H1 (cell line): ENCODE results near the gene TAB3. TPM values are rescaled to one million over a fixed set of nuclear protein-coding genes. Genes with fewer than 3 reads are reported as not detected.

Experiments used
- CTCF ChIA-PET: fragments of 300-600 bp; sonication (Branson Sonifier 250); formaldehyde crosslinking; loops from one replicate; lab custom pipeline; 2021; ENCODE audit not compliant: partially characterized antibody; lab: Charles Lee
- POLR2A ChIA-PET: fragments of 300-600 bp; sonication (Branson Sonifier 250); formaldehyde crosslinking; loops from one replicate; lab custom pipeline; 2021; ENCODE audit warnings: inconsistent platforms; ENCODE audit not compliant: partially characterized antibody; lab: Charles Lee
- DNase-seq, 2 experiments: peaks; one replicate each; pipeline versions ENCODE4 v3.0.0 to v3.0.0-alpha.2; 2010 to 2022; ENCODE audit warnings: low spot score in 2 of 2, low read depth in 1 of 2, mixed read lengths in 1 of 2
- FAIRE-seq: peaks from 2 replicates; lab custom pipeline; 2011; peaks lifted over from hg19 to GRCh38; lab: Jason Lieb, UNC
- H2AFZ ChIP-seq: 2 replicates; pipeline ENCODE4 v1.8.1; 2012; ENCODE audit warnings: low read length, inconsistent platforms
- H2AK5ac ChIP-seq: 2 replicates; pipeline ENCODE4 v1.6.1; 2013; ENCODE audit warnings: low read depth, low read length
- H2BK120ac ChIP-seq: replicated peaks from 2 replicates; pipeline ENCODE3; 2013; ENCODE audit warnings: low read depth, low read length, inconsistent platforms
- H2BK12ac ChIP-seq: 2 replicates; pipeline ENCODE4 v1.6.1; 2013; ENCODE audit warnings: low read depth, low read length
- H2BK15ac ChIP-seq: 2 replicates; pipeline ENCODE4 v1.6.1; 2013; ENCODE audit warnings: low read length
- H2BK20ac ChIP-seq: 2 replicates; pipeline ENCODE4 v1.6.1; 2013; ENCODE audit warnings: low read length
- H2BK5ac ChIP-seq: 2 replicates; pipeline ENCODE4 v1.6.1; 2013; ENCODE audit warnings: low read depth, low read length
- H3K14ac ChIP-seq: 2 replicates; pipeline ENCODE4 v1.6.1; 2013; ENCODE audit warnings: inconsistent platforms; ENCODE audit not compliant: insufficient read length
- H3K18ac ChIP-seq: 2 replicates; pipeline ENCODE4 v1.6.1; 2013; ENCODE audit warnings: low read length; ENCODE audit errors: extremely low read depth
- H3K23ac ChIP-seq: 2 replicates; pipeline ENCODE4 v1.6.1; 2013; ENCODE audit warnings: inconsistent platforms; ENCODE audit not compliant: insufficient read length
- H3K23me2 ChIP-seq: 2 replicates; pipeline ENCODE4 v1.6.1; 2013; ENCODE audit warnings: low read depth, low read length
- H3K27ac ChIP-seq: 2 replicates; pipeline ENCODE4 v1.6.1; 2011; ENCODE audit warnings: low read depth, low read length, inconsistent platforms
- H3K27me3 ChIP-seq, 4 experiments: replicated peaks in 1 of 4; 1 replicate in 1 of 4; 2 replicates in 3 of 4; pipeline versions ENCODE4 v1.6.1 to v1.8.1; 2011 to 2013; ENCODE audit warnings: low read length in 3 of 4, mild to moderate bottlenecking in 3 of 4, inconsistent platforms in 2 of 4, mixed read lengths in 2 of 4, moderate library complexity in 1 of 4; ENCODE audit not compliant: control insufficient read depth in 3 of 4, insufficient read depth in 3 of 4; ENCODE audit errors: extremely low read depth in 1 of 4
- H3K36me3 ChIP-seq, 4 experiments: 2 replicates each; pipeline versions ENCODE4 v1.6.1 to v1.8.1; 2011 to 2013; ENCODE audit warnings: mild to moderate bottlenecking in 4 of 4, low read length in 3 of 4, moderate library complexity in 2 of 4, control low read depth in 1 of 4, inconsistent platforms in 1 of 4; ENCODE audit not compliant: insufficient read depth in 4 of 4, control insufficient read depth in 2 of 4
- H3K4ac ChIP-seq: replicated peaks from 2 replicates; pipeline ENCODE3; 2013; ENCODE audit warnings: low read length, low read depth, mixed read lengths, inconsistent platforms; ENCODE audit not compliant: insufficient read length
- H3K4me1 ChIP-seq, 4 experiments: replicated peaks in 1 of 4; 1 replicate in 1 of 4; 2 replicates in 3 of 4; pipeline versions ENCODE4 v1.6.1 to v1.8.1; 2011 to 2013; ENCODE audit warnings: low read length in 3 of 4, inconsistent platforms in 2 of 4, mixed read lengths in 1 of 4; ENCODE audit not compliant: insufficient read depth in 4 of 4, control insufficient read depth in 3 of 4
- H3K4me2 ChIP-seq, 2 experiments: 2 replicates each; pipeline versions ENCODE4 v1.6.1 to v1.8.1; 2011 to 2013; ENCODE audit warnings: low read depth in 2 of 2, low read length in 2 of 2, control low read depth in 1 of 2, inconsistent platforms in 1 of 2, mild to moderate bottlenecking in 1 of 2; ENCODE audit not compliant: insufficient read depth in 1 of 2
- H3K4me3 ChIP-seq, 4 experiments: fragments of 200-600, 300-600 bp in 1 of 4; sonication (generic), shearing (Covaris generic), sonication (Bioruptor Twin) in 1 of 4; 2 replicates each; pipeline versions ENCODE4 v1.5.1 to v1.8.1; 2011 to 2016; ENCODE audit warnings: low read length in 4 of 4, low read depth in 3 of 4, control low read depth in 2 of 4, inconsistent platforms in 2 of 4, mild to moderate bottlenecking in 2 of 4, mixed read lengths in 1 of 4, moderate library complexity in 1 of 4; ENCODE audit not compliant: insufficient read depth in 2 of 4; ENCODE audit errors: extremely low read depth in 1 of 4
- H3K56ac ChIP-seq: replicated peaks from 2 replicates; pipeline ENCODE3; 2013; ENCODE audit warnings: low read depth, mild to moderate bottlenecking, mixed read lengths, low read length, inconsistent platforms; ENCODE audit not compliant: insufficient read length
- H3K79me1 ChIP-seq: 2 replicates; pipeline ENCODE4 v1.6.1; 2013; ENCODE audit warnings: low read depth, low read length, control low read depth
- H3K79me2 ChIP-seq, 2 experiments: 2 replicates each; pipeline versions ENCODE4 v1.6.1 to v1.8.1; 2012 to 2013; ENCODE audit warnings: low read length in 2 of 2, mild to moderate bottlenecking in 2 of 2, inconsistent platforms in 1 of 2; ENCODE audit not compliant: insufficient read depth in 2 of 2, control insufficient read depth in 1 of 2
- H3K9ac ChIP-seq, 4 experiments: replicated peaks in 1 of 4; 1 replicate in 1 of 4; 2 replicates in 3 of 4; pipeline versions ENCODE4 v1.6.1 to v1.8.1; 2011 to 2013; ENCODE audit warnings: low read depth in 3 of 4, low read length in 3 of 4, control low read depth in 2 of 4, mild to moderate bottlenecking in 2 of 4, moderate library complexity in 2 of 4, inconsistent platforms in 1 of 4; ENCODE audit errors: extremely low read depth in 1 of 4
- H3K9me3 ChIP-seq, 2 experiments: 2 replicates each; pipeline versions ENCODE4 v1.6.1 to v1.8.1; 2012 to 2013; ENCODE audit warnings: mild to moderate bottlenecking in 2 of 2, moderate library complexity in 2 of 2, control low read depth in 1 of 2, inconsistent platforms in 1 of 2, low read depth in 1 of 2, low read length in 1 of 2, mixed read lengths in 1 of 2; ENCODE audit not compliant: insufficient read depth in 2 of 2
- H4K20me1 ChIP-seq, 2 experiments: replicated peaks in 1 of 2; 2 replicates each; pipeline versions ENCODE3 to v1.8.1; 2011 to 2013; ENCODE audit warnings: inconsistent platforms in 2 of 2, low read length in 2 of 2, mild to moderate bottlenecking in 1 of 2; ENCODE audit not compliant: insufficient read depth in 2 of 2, control insufficient read depth in 1 of 2
- H4K5ac ChIP-seq: 2 replicates; pipeline ENCODE4 v1.6.1; 2013; ENCODE audit warnings: low read length, low read depth, mixed read lengths, inconsistent platforms; ENCODE audit not compliant: insufficient read length
- H4K8ac ChIP-seq: 2 replicates; pipeline ENCODE4 v1.8.0; 2013; ENCODE audit warnings: mild to moderate bottlenecking, moderate library complexity, low read length, inconsistent platforms; ENCODE audit not compliant: insufficient read depth; ENCODE audit errors: extremely low read depth
- H4K91ac ChIP-seq: replicated peaks from 2 replicates; pipeline ENCODE3; 2013; ENCODE audit warnings: low read length, mixed read lengths, inconsistent platforms; ENCODE audit not compliant: insufficient read length
- BACH1 ChIP-seq: IDR thresholded peaks from 2 replicates; pipeline ENCODE4 v1.6.1; 2012; ENCODE audit warnings: low read length, improper control_type of control experiment
- CHD1 ChIP-seq: IDR thresholded peaks from 2 replicates; pipeline ENCODE4 v1.6.1; 2012; ENCODE audit warnings: low read depth, low read length, improper control_type of control experiment
- JUND ChIP-seq: IDR thresholded peaks from 2 replicates; pipeline ENCODE4 v1.6.1; 2011; ENCODE audit warnings: mild to moderate bottlenecking, improper control_type of control experiment, low read length
- KDM4A ChIP-seq: IDR thresholded peaks from one replicate; pipeline ENCODE4 v1.7.1; 2012; ENCODE audit warnings: low read depth, mild to moderate bottlenecking, moderate library complexity, low read length, inconsistent platforms; ENCODE audit not compliant: severe bottlenecking
- MAFK ChIP-seq: IDR thresholded peaks from 2 replicates; pipeline ENCODE4 v1.6.1; 2012; ENCODE audit warnings: low read depth, mild to moderate bottlenecking, improper control_type of control experiment, low read length
- NRF1 ChIP-seq: IDR thresholded peaks from 2 replicates; pipeline ENCODE4 v1.6.1; 2011; ENCODE audit warnings: mild to moderate bottlenecking, low read depth, low read length, improper control_type of control experiment
- RAD21 ChIP-seq, 2 experiments: IDR thresholded peaks in 1 of 2; conservative IDR thresholded peaks in 1 of 2; 2 replicates each; pipeline ENCODE4 v1.6.1; 2011; ENCODE audit warnings: low read depth in 2 of 2, low read length in 2 of 2, improper control_type of control experiment in 1 of 2, inconsistent platforms in 1 of 2, mild to moderate bottlenecking in 1 of 2, moderate library complexity in 1 of 2
- RFX5 ChIP-seq: IDR thresholded peaks from 2 replicates; pipeline ENCODE4 v1.6.1; 2011; ENCODE audit warnings: low read depth, low read length, improper control_type of control experiment, borderline replicate concordance
- SAP30 ChIP-seq: fragments of 300-600 bp; sonication (generic); IDR thresholded peaks from 2 replicates; pipeline ENCODE4 v1.7.1; 2012; ENCODE audit warnings: low read length, moderate library complexity, mild to moderate bottlenecking, inconsistent platforms; ENCODE audit not compliant: insufficient read depth, insufficient replicate concordance
- SP1 ChIP-seq: IDR thresholded peaks from 2 replicates; pipeline ENCODE4 v1.6.1; 2011; ENCODE audit warnings: low read depth, low read length
- SUZ12 ChIP-seq: fragments of 200-600 bp; sonication (generic); IDR thresholded peaks from 2 replicates; pipeline ENCODE4 v1.6.1; 2012; ENCODE audit warnings: mild to moderate bottlenecking, inconsistent platforms, low read length, moderate library complexity, mixed read lengths
- WGBS, 2 experiments: shearing (Covaris generic) in 1 of 2; methylation state at CpG; one replicate each; pipeline versions ENCODE4 v1.1.6 to v1.1.7; 2013 to 2015; ENCODE audit warnings: low lambda C conversion rate in 2 of 2, mixed read lengths in 2 of 2, inconsistent platforms in 1 of 2, low coverage in 1 of 2, missing lambda C conversion rate in 1 of 2; ENCODE audit not compliant: insufficient replicate concordance in 2 of 2, insufficient coverage in 1 of 2, insufficient read length in 1 of 2; ENCODE audit errors: extremely low coverage in 1 of 2, missing lambda C conversion rate in 1 of 2; 5-methylcytosine and 5-hydroxymethylcytosine counted together
- polyA plus RNA-seq, 7 experiments: library from polyadenylated mRNA; depleted of rRNA in 3 of 7; stranded (reverse) in 5 of 7; unstranded in 2 of 7; fragments of >200 nt in 5 of 7; fragments of 200-250 nt in 2 of 7; gene quantifications; 1 replicate in 5 of 7; 2 replicates in 1 of 7; 4 replicates in 1 of 7; pipeline versions ENCODE4 v1.2.1 to v1.2.3, GENCODE V29; 2011 to 2013; ENCODE audit warnings: missing spikeins in 2 of 7, mixed read lengths in 2 of 7
- total RNA-seq: library from RNA; stranded (reverse); fragmentation: NEBNext Ultra II Directional; extraction: Animal tissue kit (Norgen Biotek cat#: 25700); gene quantifications from 2 replicates; pipeline ENCODE4 v1.2.1, GENCODE V29; 2021
- TF ChIP-seq, protein P1 (sequence below): IDR thresholded peaks from 2 replicates; pipeline ENCODE4 v1.6.1; 2012; ENCODE audit warnings: inconsistent platforms

TAB3 gene
- total and polyA plus RNA-seq, 2 of the 8 experiments (the other 6 are each of a cell fraction or from before 2014, with no cell fraction given): 12.7 to 12.9 TPM

DNA sequence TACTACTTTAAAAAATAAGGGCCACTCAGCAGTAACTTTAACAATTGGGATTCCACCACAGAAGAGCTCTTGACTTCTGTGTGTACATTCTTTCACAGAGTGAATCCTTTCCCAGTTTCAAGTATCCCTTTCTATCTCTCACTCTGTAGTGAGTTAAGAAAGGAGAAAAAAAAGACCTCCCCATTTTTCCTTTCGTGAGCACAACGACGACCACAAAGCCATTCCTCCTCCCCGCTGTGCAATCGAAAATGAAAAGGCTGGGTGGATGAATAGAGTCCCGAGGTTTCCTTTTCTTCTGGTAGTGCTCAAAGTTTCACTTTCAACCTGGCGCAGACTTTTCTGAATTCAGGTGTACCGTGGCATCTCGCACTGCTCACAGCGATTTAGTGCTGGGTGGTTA, 58.0 kb downstream of the TAB3 start:
- DNase-seq (peak in 1 of 2 experiments; percentile 43), FAIRE-seq (peak; percentile 85)
- H3K56ac ChIP-seq: no peak overlapping the region
- H3K79me1 ChIP-seq: no peaks in the 10 kb centered on the region
- H4K5ac ChIP-seq: no peak overlapping the region
- ChIA-PET POLR2A (no interaction called here), CTCF (interaction anchor here (0.6 kb wide), 1 partner anchor 689 kb away, joined by 3 read pairs; no protein-coding TSS in a partner anchor)
- no peak overlapping the region for H4K91ac ChIP-seq
- H3K4me1 ChIP-seq: peaks cover 0 to 5% (median 2%) of the 10 kb centered on the region in 4 experiments; a peak in 2 of 7 replicates
- H3K4me3 ChIP-seq: peak overlapping the region in 1 of 4 experiments; percentile 46; a peak in 3 of 8 replicates
- no peak overlapping the region; the same call in 1 of the 2 replicates for H3K18ac ChIP-seq
- no peak overlapping the region for H2AK5ac ChIP-seq
- no peaks in the 10 kb centered on the region for H4K20me1 ChIP-seq
- TF ChIP-seq CHD1 (no peak), SP1 (no peak), MAFK (no peak), BACH1 (no peak), SUZ12 (no peak), NRF1 (no peak), RFX5 (no peak), KDM4A (no peak), JUND (no peak), RAD21 (IDR thresholded peaks at IDR 0.05 in 1 of 2, conservative IDR thresholded peaks at IDR 0.05 in 1 of 2; ENCODE audit: low read depth in 2 of 2, low read length in 2 of 2) (no peak), SAP30 (no peak)
- TF ChIP-seq, protein P1, sequence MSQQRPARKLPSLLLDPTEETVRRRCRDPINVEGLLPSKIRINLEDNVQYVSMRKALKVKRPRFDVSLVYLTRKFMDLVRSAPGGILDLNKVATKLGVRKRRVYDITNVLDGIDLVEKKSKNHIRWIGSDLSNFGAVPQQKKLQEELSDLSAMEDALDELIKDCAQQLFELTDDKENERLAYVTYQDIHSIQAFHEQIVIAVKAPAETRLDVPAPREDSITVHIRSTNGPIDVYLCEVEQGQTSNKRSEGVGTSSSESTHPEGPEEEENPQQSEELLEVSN: no peak
- no peak overlapping the region for H2BK5ac ChIP-seq
- H3K4me2 ChIP-seq: peak overlapping the region; percentile 24 to 33; a peak in 3 of 4 replicates
- H2BK20ac ChIP-seq: no peak overlapping the region
- no peak overlapping the region for H4K8ac ChIP-seq
- no peaks in the 10 kb centered on the region for H3K23me2 ChIP-seq
- no peak overlapping the region for H3K4ac ChIP-seq
- H2BK120ac ChIP-seq: no peak overlapping the region
- 0 out of 7 replicates have a peak overlapping the region, but pooled peaks of 1 of the 4 experiments have one; percentile 30 for H3K9ac ChIP-seq
- no peaks in the 10 kb centered on the region for H3K27me3 ChIP-seq
- H3K36me3 ChIP-seq: peaks cover 0 to 5% (median 2%) of the 10 kb centered on the region in 4 experiments; a peak in 3 of 8 replicates
- H3K79me2 ChIP-seq: no peaks in the 10 kb centered on the region
- H3K23ac ChIP-seq: no peak overlapping the region
- no peak overlapping the region; the same call in 1 of the 2 replicates for H3K27ac ChIP-seq
- no peak overlapping the region for H2BK15ac ChIP-seq
- H3K9me3 ChIP-seq: no peaks in the 10 kb centered on the region; a peak in 1 of 4 replicates
- H2BK12ac ChIP-seq: no peak overlapping the region
- 15% methylated on average over 10 of the region's 10 CpGs; no CpG with 5 or more reads in 1 of the 2 experiments for WGBS, 2 experiments
- no peak overlapping the region for H3K14ac ChIP-seq
- no peak overlapping the region for H2AFZ ChIP-seq
